Gastroesophageal sphincter (tissue), 3 donors: ENCODE measurements around the gene DNAJC7.

Experiments used
- EP300 ChIP-seq: sonication (generic); formaldehyde crosslinking; IDR thresholded peaks from one replicate; pipeline ENCODE4 v1.6.1; 2017; ENCODE audit warnings: antibody characterized with exemption, mild to moderate bottlenecking
- POLR2A ChIP-seq, 2 donors: fragments of 450-650 bp; IDR thresholded peaks; one replicate each; pipeline ENCODE4 v1.6.1; 2017; ENCODE audit warnings: antibody characterized with exemption in 2 of 2, mild to moderate bottlenecking in 2 of 2, moderate library complexity in 1 of 2
- POLR2AphosphoS5 ChIP-seq: sonication (generic); formaldehyde crosslinking; IDR thresholded peaks from one replicate; pipeline ENCODE4 v1.6.1; 2017; ENCODE audit warnings: antibody characterized with exemption
- TF ChIP-seq, protein P1 (sequence below), 4 experiments: fragments of 200-600 bp in 2 of 4; fragments of 450-650 bp in 2 of 4; sonication (generic) in 1 of 4; IDR thresholded peaks; one replicate each; pipeline ENCODE4 v1.5.1; 2017 to 2019; ENCODE audit warnings: antibody characterized with exemption in 4 of 4, mild to moderate bottlenecking in 2 of 4, moderate library complexity in 2 of 4

DNA sequence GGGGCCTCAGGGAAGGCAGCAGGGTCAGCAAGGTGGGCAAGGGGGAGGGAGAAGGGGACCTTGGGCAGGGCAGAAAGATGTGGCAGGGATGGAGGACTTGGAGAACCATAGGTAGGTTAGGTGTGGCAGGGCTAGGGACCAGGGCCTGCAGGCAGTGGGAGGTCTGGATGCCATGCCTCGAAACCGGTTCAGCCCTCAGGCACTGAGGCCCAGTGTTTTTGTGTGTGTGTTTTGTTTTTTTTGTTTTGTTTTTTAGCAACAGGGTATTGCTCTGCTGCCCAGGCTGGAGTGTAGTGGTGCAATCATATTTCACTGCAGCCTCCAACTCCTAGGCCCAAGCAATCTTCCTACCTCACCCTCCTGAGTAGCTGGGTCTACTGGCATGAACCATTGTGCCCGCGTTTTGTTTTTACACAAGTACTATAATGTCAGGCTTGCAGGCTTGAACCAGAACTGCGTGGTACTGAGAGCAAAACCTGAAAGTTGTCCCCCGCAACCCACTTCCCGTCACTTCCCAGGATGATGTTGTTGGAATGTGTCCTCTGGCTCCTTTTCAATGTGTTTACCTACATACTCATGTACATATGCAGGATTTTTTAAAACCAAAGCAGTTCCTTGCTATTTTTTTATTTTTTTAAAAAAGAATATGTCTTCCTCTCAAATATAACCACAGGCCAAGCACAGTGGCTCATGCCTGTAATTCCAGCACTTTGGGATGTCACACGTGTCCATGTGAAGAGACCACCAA lies 74.4 kb downstream of the DNAJC7 start:
- no peak for TF ChIP-seq POLR2AphosphoS5
- TF ChIP-seq, protein P1, sequence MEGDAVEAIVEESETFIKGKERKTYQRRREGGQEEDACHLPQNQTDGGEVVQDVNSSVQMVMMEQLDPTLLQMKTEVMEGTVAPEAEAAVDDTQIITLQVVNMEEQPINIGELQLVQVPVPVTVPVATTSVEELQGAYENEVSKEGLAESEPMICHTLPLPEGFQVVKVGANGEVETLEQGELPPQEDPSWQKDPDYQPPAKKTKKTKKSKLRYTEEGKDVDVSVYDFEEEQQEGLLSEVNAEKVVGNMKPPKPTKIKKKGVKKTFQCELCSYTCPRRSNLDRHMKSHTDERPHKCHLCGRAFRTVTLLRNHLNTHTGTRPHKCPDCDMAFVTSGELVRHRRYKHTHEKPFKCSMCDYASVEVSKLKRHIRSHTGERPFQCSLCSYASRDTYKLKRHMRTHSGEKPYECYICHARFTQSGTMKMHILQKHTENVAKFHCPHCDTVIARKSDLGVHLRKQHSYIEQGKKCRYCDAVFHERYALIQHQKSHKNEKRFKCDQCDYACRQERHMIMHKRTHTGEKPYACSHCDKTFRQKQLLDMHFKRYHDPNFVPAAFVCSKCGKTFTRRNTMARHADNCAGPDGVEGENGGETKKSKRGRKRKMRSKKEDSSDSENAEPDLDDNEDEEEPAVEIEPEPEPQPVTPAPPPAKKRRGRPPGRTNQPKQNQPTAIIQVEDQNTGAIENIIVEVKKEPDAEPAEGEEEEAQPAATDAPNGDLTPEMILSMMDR (IDR thresholded peaks at IDR 0.05) = no peak
- TF ChIP-seq POLR2A (IDR thresholded peaks at IDR 0.05) = no peak
- TF ChIP-seq EP300 = no peak
